Stimulated activated CD4-positive, alpha-beta T cell treated with anti-CD3 and anti-CD28 coated beads, Interleukin-4, amount 100 ng/mL, for 48 hours (primary cell): ENCODE results near the gene RET.
"Not testable (repeated sequence)": the region's sequence is repeated elsewhere in the genome, so short reads cannot be mapped to it uniquely, and the experiment has no call there.

Experiments used
- DNase-seq, 2 donors: peaks; one replicate each; pipeline ENCODE4 v3.0.0-alpha.2; 2020; ENCODE audit warnings: low read depth in 2 of 2

Gene RET

DNA sequence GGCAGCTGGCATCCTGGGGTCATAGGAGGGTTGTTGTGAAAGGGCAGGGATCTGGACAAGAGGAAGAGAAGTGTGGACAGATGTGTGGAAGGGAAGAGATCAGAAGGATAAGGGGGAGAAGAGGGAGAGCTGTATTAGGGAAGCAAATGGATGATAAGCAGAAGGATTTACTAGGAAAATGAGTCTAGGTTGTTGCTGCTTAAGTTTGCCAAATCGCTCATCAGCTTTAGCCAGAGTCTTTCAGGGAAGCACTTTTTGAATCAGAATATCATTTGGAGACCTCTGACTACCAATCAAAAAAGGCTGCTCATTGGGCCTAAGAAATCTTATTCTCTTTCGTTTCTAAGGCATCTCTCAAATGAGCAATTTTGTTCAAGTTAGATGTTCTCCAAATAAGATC is 58.8 kb downstream of the RET start:
- no peak for DNase-seq

- DNase-seq: no peak
Measured at GRCh38 chr10:43136432-43136831, 59.6 kb downstream of the RET start.

GRCh38 chr10:43136995-43137716 is 60.3 kb downstream of the RET start:
- DNase-seq: no peak

GRCh38 chr10:43137717-43138020 is 60.8 kb downstream of the RET start:
- DNase-seq: peak; percentile 30 to 32

DNA sequence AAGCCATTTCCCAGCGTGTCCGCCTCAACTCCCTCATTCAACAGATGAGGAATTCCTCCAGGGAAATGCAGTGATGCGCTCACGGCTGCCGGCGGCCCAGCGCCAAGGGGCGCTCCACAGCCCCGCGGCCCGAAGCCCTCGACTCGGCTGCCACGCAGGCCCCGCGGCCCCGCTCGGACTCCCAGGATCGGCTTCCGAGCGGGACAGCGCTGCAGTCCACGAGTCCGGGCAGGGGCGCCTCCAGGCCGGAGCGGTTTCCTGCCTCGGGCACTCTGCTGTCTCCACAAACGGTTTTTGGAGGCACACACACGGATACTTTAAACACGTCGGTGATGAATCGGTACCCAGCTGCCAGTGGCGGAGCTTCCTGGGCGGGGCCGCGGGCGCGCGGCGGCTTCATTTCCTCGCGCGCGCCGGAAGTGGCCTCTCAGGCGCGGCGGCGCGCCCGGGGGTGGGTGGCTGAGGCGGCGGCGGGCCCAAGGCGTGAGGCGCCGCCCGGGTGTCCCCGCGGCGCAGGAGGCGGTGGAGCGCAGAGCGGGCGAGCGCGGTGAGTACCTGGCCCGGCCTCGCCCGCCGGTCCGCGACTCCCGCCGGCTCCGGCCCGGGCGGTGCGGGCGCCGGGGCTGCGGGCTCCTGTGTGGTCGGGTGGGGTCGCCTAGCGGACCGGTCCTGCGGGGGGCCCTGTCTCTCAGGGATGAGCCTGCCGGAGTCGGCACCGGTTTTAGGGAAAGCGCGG is 61.3 kb downstream of the RET start, which contains the start of gene CSGALNACT2:
CSGALNACT2 (plus strand) TSS at position 425 of the 736 bp plus-strand sequence. CDS start 16,705 bp downstream, outside the sequence.
- peak; percentile 79 to 86 for DNase-seq

DNA sequence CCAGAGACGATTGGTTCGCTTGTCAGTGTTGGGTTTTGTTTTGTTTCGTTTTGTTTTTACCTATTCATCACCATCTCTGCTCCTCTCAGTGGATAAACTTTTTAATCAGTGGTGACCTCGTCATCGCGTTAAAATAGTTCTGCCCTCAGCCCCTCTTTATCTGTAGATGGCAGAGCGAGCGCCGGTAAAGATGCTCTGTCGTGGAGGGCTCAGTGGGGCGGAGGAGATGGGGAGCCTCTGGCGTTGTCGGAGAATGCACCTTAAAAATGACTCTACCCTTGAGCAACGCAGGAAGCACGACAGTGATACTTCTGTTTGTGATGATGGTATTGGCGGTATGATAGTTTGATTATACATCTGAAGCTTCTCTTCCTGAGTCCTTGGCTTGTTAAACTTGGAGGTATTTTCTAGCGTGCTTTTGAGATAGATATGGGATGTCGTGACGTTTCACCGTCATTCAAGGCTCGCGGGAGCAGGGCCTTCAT is 61.9 kb downstream of the RET start:
- peak; percentile 37 to 44 for DNase-seq

DNA sequence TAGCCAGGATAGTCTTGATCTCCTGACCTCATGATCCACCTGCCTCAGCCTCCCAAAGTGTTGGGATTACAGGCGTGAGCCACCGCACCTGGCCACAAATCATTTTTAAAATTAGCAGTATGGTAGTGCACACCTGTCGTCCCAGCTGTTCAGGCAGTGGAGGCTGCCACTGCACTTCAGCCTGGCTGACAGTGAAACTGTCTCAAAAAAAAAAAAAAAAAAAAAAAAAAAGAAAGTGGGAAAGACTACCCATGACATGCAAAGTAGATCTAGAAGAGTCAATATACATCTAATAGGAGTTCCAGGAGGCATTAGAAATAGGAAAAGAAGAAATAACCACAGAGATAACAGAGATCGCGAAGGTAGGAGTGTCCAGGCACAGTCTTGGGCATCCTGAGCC is 64.6 kb downstream of the RET start:
- no peak for DNase-seq

- DNase-seq: no peak
Measured at GRCh38 chr10:43145311-43145710, 68.4 kb downstream of the RET start.

DNA sequence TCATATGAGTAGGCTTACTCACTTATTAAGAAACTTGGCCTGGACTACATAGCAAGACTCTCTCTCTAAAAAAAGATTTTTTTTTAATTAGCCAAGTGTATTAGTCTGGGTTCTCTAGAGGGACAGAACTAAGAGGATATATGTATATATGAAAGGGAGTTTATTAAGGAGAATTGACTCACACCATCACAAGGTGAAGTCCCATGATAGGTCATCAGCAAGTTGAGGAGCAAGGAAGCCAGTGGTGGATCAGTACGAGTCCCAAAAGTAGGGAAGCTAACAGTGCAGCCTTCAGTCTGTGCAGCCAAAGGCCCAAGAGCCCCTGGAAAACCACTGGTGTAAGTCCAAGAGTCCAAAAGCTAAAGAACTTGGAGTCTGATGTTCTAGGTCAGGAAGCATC is 69.1 kb downstream of the RET start:
- DNase-seq: not testable (repeated sequence)

GRCh38 chr10:43151371-43151770 is 74.5 kb downstream of the RET start:
- DNase-seq: no peak

GRCh38 chr10:43153901-43154300 is 77.0 kb downstream of the RET start:
- no peak for DNase-seq

DNA sequence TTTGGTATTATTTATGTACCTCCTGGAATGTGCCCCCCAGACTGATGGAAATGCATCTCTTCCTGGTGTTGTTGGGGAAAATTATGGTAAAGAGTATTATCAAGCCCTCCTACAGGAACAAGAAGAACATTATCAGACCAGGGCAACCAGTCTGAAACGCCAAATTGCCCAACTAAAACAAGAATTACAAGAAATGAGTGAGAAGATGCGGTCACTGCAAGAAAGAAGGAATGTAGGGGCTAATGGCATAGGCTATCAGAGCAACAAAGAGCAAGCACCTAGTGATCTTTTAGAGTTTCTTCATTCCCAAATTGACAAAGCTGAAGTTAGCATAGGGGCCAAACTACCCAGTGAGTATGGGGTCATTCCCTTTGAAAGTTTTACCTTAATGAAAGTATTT is 78.4 kb downstream of the RET start:
- DNase-seq: no peak

DNA sequence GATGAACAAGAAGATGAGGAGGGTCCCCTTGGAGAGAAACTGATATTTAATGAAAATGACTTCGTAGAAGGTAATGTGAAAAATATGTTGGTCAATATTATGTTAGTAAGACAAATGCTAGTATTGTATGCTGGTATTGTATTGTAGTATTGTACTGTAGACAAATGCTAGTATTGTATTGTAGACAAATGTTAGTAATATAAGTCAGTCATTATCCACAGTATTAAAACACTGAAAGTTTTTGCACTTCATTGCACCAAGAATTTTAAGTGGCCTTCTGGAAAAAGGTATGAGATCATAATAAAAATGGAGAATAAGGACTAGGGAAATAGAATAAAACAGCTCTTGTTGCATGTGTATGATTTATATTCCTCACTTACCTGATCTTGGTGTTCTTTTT is 78.9 kb downstream of the RET start:
- no peak for DNase-seq

DNA sequence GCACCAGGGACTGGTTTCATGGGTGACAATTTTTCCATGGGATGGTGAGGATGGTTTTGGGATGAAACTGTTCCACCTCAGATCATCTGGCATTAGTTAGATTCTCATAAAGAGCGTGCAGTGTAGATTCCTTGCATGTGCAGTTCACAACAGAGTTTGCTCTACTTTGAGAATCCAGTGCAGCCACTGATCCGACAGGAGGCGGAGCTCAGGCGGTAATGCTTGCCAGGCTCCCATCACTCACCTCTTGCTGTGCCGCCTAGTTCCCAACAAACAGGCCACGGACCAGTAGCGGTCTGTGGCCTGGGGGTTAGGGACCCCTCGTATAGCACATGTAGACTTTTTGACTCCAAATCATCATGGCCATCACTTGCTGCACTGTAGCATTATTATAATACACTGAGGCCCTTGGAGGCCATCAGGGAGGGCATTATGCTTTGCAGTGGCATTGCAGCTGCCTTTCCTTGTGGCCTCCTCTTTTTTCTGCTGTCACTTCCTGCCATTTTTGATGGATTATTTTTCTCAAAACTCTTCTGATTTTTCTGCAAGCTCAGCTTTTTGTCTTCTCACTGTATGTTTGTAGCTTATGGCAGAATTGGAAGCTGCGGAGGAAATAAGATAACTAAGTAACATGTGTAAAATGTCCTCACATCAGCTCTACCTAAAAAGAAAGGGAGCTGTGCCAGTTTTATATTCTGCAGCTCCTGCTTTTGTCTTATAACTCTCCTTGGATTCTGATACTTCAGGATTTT is 79.9 kb downstream of the RET start:
- DNase-seq: no peak

GRCh38 chr10:43158636-43159035 is 81.8 kb downstream of the RET start:
- no peak for DNase-seq

DNA sequence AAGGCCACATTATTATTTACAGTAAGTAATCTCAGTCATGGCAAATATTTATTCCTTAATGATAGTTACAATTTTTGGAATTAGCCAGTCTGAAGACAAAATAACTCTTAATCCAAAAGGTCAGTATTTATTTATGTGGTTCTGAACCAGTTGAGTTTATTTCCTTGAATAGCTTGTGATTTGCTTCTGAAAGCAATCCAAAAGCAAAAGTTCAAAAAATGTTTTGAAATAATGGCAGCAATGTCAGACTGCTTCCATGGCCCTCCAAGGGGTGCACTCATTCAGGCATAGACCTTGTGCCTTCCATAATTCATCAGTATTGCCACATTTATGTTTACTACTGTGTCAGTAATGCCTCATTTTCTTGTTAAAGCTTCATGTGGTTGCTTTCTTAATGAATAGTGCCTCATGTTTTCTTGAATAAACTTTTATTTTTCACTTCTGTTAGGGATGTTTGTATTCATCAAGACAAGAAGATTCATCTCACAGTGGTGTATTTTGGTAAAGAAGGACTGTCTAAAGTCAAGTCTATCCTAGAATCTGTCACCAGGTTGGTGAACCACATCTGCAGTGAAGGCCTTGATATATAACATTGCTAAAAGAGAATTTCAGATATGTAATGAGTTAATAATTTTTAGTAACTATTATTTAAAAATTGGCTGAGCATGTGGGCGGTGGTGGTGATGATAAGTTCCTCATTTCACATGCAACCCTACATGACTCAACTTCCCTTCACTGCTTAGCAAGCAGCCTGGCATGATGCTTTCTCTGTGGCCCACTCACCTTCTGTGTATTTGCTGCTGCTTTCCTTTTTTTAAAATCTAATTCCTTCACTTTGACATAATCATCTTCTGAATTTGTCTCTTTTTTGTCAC is 83.4 kb downstream of the RET start:
- DNase-seq: peak; percentile 21 to 32

- DNase-seq: no peak
Measured at GRCh38 chr10:43160921-43161255, 84.0 kb downstream of the RET start.

GRCh38 chr10:43162604-43163003 is 85.7 kb downstream of the RET start:
- DNase-seq: no peak

DNA sequence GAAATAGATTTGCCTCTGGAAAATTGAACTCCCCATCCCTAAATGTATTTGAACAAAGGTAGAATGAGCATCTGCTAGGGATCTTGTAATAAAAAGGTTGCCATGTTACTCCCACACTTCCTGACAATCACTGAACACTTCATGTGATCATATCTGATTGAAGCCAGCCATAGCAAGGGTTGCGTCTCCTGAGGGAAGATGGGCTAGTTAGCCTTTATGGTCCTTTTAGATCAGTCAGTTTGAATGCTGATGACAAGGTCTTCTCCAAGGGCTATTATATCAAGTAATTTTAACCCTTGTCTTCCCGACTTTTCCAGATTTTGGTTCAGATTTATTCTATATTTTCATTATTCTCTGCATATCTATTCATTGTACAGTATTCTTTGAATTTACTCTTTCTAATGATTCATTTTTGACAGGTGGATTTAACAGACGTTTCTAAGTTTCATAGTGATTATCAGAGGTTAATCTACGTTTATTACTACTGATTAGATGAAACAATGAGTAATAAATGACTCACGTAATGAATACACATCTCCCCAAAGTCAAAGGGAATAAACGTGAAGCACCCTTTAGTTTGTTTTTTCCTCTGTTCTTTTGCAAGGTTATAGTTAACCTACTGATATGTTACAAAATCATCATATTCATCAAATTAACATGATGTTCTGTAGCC is 89.5 kb downstream of the RET start:
- DNase-seq: no peak

DNA sequence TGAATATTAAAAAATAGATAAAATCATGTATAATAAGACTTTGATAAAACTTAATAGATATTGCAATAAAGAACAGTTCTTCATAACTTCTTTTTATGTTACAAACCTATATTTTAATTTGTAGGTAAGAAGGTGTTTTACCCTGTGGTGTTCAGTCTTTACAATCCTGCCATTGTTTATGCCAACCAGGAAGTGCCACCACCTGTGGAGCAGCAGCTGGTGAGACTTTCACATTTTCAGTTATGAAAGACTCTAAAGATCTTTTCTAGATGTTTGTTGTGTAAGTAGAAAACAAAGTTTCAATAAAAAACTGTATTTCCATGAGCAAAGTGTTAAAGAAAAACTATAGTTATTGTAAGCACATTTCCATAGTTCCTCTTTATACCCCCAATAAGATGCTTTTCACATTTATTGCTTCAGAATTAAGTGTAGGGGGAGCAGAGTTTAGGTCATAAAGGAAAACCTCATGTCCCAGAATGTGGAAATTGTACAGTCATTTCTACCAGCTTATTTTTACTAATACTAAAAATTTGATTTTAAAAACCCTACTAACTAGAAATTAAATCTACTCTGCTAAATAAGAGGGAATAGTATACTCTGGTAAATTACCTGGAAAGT is 90.1 kb downstream of the RET start:
- DNase-seq: no peak

- DNase-seq: no peak
Measured at GRCh38 chr10:43167498-43167889, 90.6 kb downstream of the RET start.
